Endodermal cell (in vitro differentiated cells): ENCODE data around the gene TRAK1. TPM values are rescaled to one million over a fixed set of nuclear protein-coding genes. Genes with fewer than 3 reads are reported as not detected.
A peak's percentile ranks its signal among the peaks of the same experiment; 100 is the strongest.

ENCODE experiments used
- DNase-seq: peaks from one replicate; pipeline ENCODE4 v3.0.0-alpha.2; 2017
- H3K27ac ChIP-seq: 2 replicates; pipeline ENCODE4 v1.5.1; 2013; ENCODE audit warnings: mild to moderate bottlenecking, low read depth, low read length, moderate library complexity
- H3K27me3 ChIP-seq: 2 replicates; pipeline ENCODE4 v1.6.1; 2013; ENCODE audit warnings: mild to moderate bottlenecking, low read length, moderate library complexity; ENCODE audit not compliant: insufficient read depth, control insufficient read depth, poor library complexity, severe bottlenecking
- H3K36me3 ChIP-seq: 2 replicates; pipeline ENCODE4 v1.7.0; 2013; ENCODE audit warnings: mild to moderate bottlenecking, low read length, moderate library complexity; ENCODE audit not compliant: control insufficient read depth, insufficient read depth
- H3K4me1 ChIP-seq: one replicate; pipeline ENCODE4 v1.7.0; 2013; ENCODE audit warnings: low read length; ENCODE audit not compliant: control insufficient read depth, insufficient read depth
- H3K4me3 ChIP-seq: 2 replicates; pipeline ENCODE4 v1.5.1; 2013; ENCODE audit warnings: mild to moderate bottlenecking, low read length, moderate library complexity
- H3K9ac ChIP-seq: 2 replicates; pipeline ENCODE4 v1.6.1; 2013; ENCODE audit warnings: mild to moderate bottlenecking, low read length, moderate library complexity; ENCODE audit not compliant: poor library complexity, severe bottlenecking; ENCODE audit errors: extremely low read depth
- H3K9me3 ChIP-seq: 2 replicates; pipeline ENCODE4 v1.6.1; 2013; ENCODE audit warnings: mild to moderate bottlenecking, low read length, moderate library complexity; ENCODE audit not compliant: control insufficient read depth
- H3K27ac Mint-ChIP-seq: 2 replicates; pipeline ENCODE4 v1.8.0; 2020; ENCODE audit warnings: mixed read lengths
- H3K27me3 Mint-ChIP-seq: 2 replicates; pipeline ENCODE4 v1.8.0; 2021; ENCODE audit warnings: mild to moderate bottlenecking, mixed read lengths; ENCODE audit not compliant: insufficient read depth
- H3K36me3 Mint-ChIP-seq: 2 replicates; pipeline ENCODE4 v1.8.0; 2020; ENCODE audit warnings: low read depth, mixed read lengths
- H3K4me1 Mint-ChIP-seq: 2 replicates; pipeline ENCODE4 v1.8.0; 2020; ENCODE audit warnings: mixed read lengths
- H3K4me3 Mint-ChIP-seq: 2 replicates; pipeline ENCODE4 v1.8.0; 2020; ENCODE audit warnings: mild to moderate bottlenecking, moderate library complexity, mixed read lengths
- H3K9me3 Mint-ChIP-seq: 2 replicates; pipeline ENCODE4 v1.8.0; 2020; ENCODE audit warnings: mild to moderate bottlenecking, mixed read lengths
- whole genome bisulfite sequencing, 2 experiments: methylation state at CpG; one replicate each; pipeline versions ENCODE4 v1.1.5 to v1.1.7; 2013; ENCODE audit warnings: missing lambda C conversion rate in 2 of 2, mixed read lengths in 1 of 2; ENCODE audit not compliant: insufficient coverage in 1 of 2, insufficient read length in 1 of 2; 5-methylcytosine and 5-hydroxymethylcytosine counted together
- total RNA-seq, 2 donors: library from RNA; stranded (reverse); fragmentation: NEBNext Ultra II Directional in 1 of 2; extraction: Animal tissue kit (Norgen Biotek cat#: 25700) in 1 of 2; gene quantifications; 2 replicates in 1 of 2; 3 replicates in 1 of 2; pipeline ENCODE4 v1.2.1, GENCODE V29; 2021
- TF ChIP-seq, protein P1 (sequence below): fragments of 200-600 bp; sonication (generic); conservative IDR thresholded peaks from 2 replicates; pipeline ENCODE4 v1.5.0; 2021; ENCODE audit warnings: antibody characterized with exemption, mild to moderate bottlenecking

The TRAK1 gene
- total RNA-seq, 2 donors from 2014 or later, result 29.8 to 31.0 TPM

DNA sequence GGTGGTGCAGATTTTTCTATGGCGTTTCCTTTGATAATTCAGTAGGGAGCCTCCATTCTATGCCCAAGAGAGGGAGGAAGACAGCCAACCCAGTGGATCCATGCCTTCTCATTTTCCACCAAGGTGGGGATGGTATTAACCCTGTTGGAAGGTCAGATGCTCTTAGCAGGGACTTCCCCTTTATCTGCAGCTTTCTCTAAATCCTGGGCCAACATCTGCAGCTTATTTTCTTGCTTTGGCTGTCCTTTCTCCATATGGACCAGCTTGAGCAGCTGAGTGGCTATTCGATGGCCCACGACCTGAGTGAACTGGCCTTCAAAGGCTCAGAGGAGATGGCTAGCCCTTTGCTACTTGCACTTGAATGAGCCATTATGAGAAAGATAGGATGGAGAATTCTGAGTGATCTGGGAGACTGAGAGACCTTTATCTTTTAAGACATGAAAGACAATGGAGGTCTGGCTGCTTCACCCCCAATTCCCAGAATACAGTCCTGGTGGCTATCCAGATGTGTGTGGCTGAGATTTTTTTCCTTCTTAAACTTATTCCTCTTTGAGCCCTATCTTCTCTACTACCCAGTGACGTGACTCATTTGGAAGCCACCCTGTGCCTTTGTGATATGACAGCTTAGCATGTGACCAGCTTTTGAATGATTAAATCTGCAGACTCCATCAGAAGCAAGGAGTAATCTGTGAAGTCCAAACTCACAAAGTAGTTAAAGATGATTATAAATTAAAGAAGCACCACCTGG, 39.6 kb upstream of the TRAK1 start:
- Mint-ChIP-seq H3K9me3 (no peaks in the 10 kb centered on the region), H3K27me3 (no peaks in the 10 kb centered on the region), H3K27ac (no peak overlapping the region), H3K36me3 (no peaks in the 10 kb centered on the region), H3K4me1 (peaks cover 41% of the 10 kb centered on the region), H3K4me3 (no peak overlapping the region)
- H3K4me3 ChIP-seq, result no peak overlapping the region
- no peaks in the 10 kb centered on the region for H3K9me3 ChIP-seq
- WGBS, 2 experiments, result 81 to 92% methylated on average over 4 of the region's 4 CpGs
- peak overlapping the region; percentile 99 for H3K27ac ChIP-seq
- H3K9ac ChIP-seq, result no peak overlapping the region
- TF ChIP-seq, protein P1, sequence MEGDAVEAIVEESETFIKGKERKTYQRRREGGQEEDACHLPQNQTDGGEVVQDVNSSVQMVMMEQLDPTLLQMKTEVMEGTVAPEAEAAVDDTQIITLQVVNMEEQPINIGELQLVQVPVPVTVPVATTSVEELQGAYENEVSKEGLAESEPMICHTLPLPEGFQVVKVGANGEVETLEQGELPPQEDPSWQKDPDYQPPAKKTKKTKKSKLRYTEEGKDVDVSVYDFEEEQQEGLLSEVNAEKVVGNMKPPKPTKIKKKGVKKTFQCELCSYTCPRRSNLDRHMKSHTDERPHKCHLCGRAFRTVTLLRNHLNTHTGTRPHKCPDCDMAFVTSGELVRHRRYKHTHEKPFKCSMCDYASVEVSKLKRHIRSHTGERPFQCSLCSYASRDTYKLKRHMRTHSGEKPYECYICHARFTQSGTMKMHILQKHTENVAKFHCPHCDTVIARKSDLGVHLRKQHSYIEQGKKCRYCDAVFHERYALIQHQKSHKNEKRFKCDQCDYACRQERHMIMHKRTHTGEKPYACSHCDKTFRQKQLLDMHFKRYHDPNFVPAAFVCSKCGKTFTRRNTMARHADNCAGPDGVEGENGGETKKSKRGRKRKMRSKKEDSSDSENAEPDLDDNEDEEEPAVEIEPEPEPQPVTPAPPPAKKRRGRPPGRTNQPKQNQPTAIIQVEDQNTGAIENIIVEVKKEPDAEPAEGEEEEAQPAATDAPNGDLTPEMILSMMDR, result no peak
- no peaks in the 10 kb centered on the region for H3K36me3 ChIP-seq
- no peak for DNase-seq
- peaks cover 21% of the 10 kb centered on the region for H3K4me1 ChIP-seq
- no peaks in the 10 kb centered on the region for H3K27me3 ChIP-seq

DNA sequence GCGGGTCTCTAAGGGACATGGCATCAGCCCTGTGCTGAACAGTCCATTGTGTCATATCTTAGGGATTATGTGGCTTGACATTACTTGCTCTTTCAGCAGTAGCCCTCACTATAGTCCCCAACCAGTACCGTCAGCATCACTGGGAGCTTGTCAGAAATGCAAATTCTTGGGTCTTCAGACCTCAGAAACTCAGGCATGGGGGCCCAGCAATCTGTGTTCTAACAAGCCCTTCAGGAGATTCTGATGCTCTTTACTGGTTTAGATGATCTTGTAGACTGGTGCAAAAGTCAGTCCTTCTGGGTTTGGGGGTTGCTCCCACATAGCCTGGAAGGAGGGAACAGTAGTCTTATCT, 39.0 kb upstream of the TRAK1 start:
- Histone ChIP-seq H3K36me3 (no peaks in the 10 kb centered on the region), H3K9me3 (no peaks in the 10 kb centered on the region), H3K27me3 (no peaks in the 10 kb centered on the region), H3K9ac (no peak overlapping the region), H3K4me3 (no peak overlapping the region), H3K4me1 (peaks cover 21% of the 10 kb centered on the region), H3K27ac (peak overlapping the region; percentile 99)
- TF ChIP-seq, protein P1, result no peak
- WGBS, 2 experiments, result 86 to 100% methylated on average over 2 of the region's 2 CpGs
- DNase-seq, result no peak
- no peaks in the 10 kb centered on the region for H3K9me3 Mint-ChIP-seq
- H3K27me3 Mint-ChIP-seq, result no peaks in the 10 kb centered on the region
- H3K4me3 Mint-ChIP-seq, result no peak overlapping the region
- no peaks in the 10 kb centered on the region for H3K36me3 Mint-ChIP-seq
- peak overlapping the region; percentile 4 for H3K27ac Mint-ChIP-seq
- peaks cover 41% of the 10 kb centered on the region for H3K4me1 Mint-ChIP-seq

DNA sequence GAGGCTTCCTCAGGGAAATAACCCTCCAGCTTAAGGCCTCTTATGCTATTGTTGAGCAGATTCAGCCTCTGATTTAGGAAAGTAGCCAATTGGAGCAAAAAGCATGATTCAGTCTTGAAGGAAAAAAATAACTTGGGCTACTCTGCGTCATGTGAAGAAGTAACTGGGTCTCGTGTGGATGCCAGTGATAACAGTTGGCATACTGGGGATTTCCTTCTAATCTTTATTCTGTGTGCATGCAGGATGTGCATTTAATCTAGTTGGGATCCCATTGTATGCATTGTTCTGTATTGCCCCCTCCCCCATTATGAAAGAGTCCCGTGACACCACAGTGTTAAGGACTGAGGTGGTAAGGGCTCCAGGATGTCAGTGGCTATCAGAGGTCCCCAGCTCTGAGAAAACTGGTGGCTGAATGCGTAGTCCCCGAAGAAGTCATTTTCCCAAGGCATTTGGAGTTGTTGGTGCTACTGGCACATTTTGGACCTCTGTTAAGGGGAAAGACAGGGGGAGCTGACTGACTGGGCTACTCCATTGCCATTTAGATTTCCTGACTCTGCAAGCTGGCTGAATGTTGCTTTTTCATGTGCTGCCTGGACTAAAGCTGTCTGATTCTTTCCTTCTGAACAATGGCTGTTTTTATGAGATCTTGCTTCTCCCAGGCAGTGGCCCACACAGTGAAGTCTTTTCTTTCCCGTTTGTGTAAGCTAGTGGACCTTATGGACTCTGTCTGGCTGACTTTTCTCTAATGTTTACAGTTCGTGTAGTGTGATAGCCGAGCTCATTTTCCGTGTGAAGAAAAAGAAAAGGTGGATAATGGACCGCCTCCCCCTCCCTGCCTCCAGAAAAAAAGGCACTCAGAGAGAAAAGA, 38.4 kb upstream of the TRAK1 start:
- H3K27ac Mint-ChIP-seq, result peak overlapping the region; percentile 4
- Histone ChIP-seq H3K9me3 (no peaks in the 10 kb centered on the region), H3K27ac (peak overlapping the region; percentile 99), H3K36me3 (no peaks in the 10 kb centered on the region), H3K4me3 (no peak overlapping the region), H3K4me1 (peaks cover 21% of the 10 kb centered on the region), H3K9ac (no peak overlapping the region), H3K27me3 (no peaks in the 10 kb centered on the region)
- H3K4me1 Mint-ChIP-seq, result peaks cover 45% of the 10 kb centered on the region
- H3K36me3 Mint-ChIP-seq, result no peaks in the 10 kb centered on the region
- no peaks in the 10 kb centered on the region for H3K27me3 Mint-ChIP-seq
- no peak for DNase-seq
- no peaks in the 10 kb centered on the region for H3K9me3 Mint-ChIP-seq
- TF ChIP-seq, protein P1, result no peak
- H3K4me3 Mint-ChIP-seq, result no peak overlapping the region
- WGBS, 2 experiments, result 76 to 88% methylated on average over 4 to 9 of the region's 10 CpGs
